H9 (cell line): ENCODE measurements around the gene RGR. TPM values are rescaled to one million over a fixed set of nuclear protein-coding genes. Genes with fewer than 3 reads are reported as not detected.

Source experiments
- DNase-seq: peaks from one replicate; pipeline ENCODE4 v3.0.0-alpha.2; 2017
- H2AFZ ChIP-seq: one replicate; pipeline ENCODE4 v1.6.1; 2013; ENCODE audit warnings: mild to moderate bottlenecking, low read length, control low read depth, moderate library complexity
- H2AK5ac ChIP-seq: 2 replicates; pipeline ENCODE4 v1.6.1; 2013; ENCODE audit warnings: low read length, control low read depth, mixed read lengths; ENCODE audit not compliant: insufficient read length
- H2BK120ac ChIP-seq: one replicate; pipeline ENCODE4 v1.6.1; 2013; ENCODE audit warnings: low read depth, mild to moderate bottlenecking, low read length, control low read depth, inconsistent platforms; ENCODE audit not compliant: poor library complexity, severe bottlenecking
- H2BK12ac ChIP-seq: 2 replicates; pipeline ENCODE4 v1.6.1; 2013; ENCODE audit warnings: low read length, control low read depth, mixed read lengths, low read depth; ENCODE audit not compliant: insufficient read length
- H2BK15ac ChIP-seq: 2 replicates; pipeline ENCODE4 v1.6.1; 2013; ENCODE audit warnings: low read depth, low read length, control low read depth
- H2BK20ac ChIP-seq: one replicate; pipeline ENCODE4 v1.6.1; 2013; ENCODE audit warnings: low read depth, mild to moderate bottlenecking, low read length, control low read depth, inconsistent platforms; ENCODE audit not compliant: poor library complexity, severe bottlenecking
- H2BK5ac ChIP-seq: 2 replicates; pipeline ENCODE4 v1.6.1; 2013; ENCODE audit warnings: low read length, control low read depth, mixed read lengths; ENCODE audit not compliant: insufficient read length
- H3K14ac ChIP-seq: 2 replicates; pipeline ENCODE4 v1.6.1; 2013; ENCODE audit warnings: low read length, control low read depth; ENCODE audit not compliant: insufficient read depth
- H3K18ac ChIP-seq: 2 replicates; pipeline ENCODE4 v1.6.1; 2013; ENCODE audit warnings: low read depth, mild to moderate bottlenecking, mixed read lengths, low read length, control low read depth; ENCODE audit not compliant: insufficient read length
- H3K23ac ChIP-seq: 2 replicates; pipeline ENCODE4 v1.6.1; 2013; ENCODE audit warnings: low read length, control low read depth, mixed read lengths, low read depth; ENCODE audit not compliant: insufficient read length
- H3K23me2 ChIP-seq: 2 replicates; pipeline ENCODE4 v1.6.1; 2013; ENCODE audit warnings: low read depth, mild to moderate bottlenecking, mixed read lengths, low read length, control low read depth; ENCODE audit not compliant: insufficient read length, poor library complexity, severe bottlenecking
- H3K27ac ChIP-seq: 2 replicates; pipeline ENCODE4 v1.5.1; 2013; ENCODE audit warnings: low read length, control low read depth, mixed read lengths, low read depth; ENCODE audit not compliant: insufficient read length
- H3K27me3 ChIP-seq: 2 replicates; pipeline ENCODE4 v1.6.1; 2013; ENCODE audit warnings: low read length, control low read depth, inconsistent platforms; ENCODE audit not compliant: insufficient read depth
- H3K4ac ChIP-seq: 2 replicates; pipeline ENCODE4 v1.6.1; 2013; ENCODE audit warnings: low read depth, mild to moderate bottlenecking, control low read depth, inconsistent platforms, low read length, moderate library complexity
- H3K4me1 ChIP-seq: 2 replicates; pipeline ENCODE4 v1.6.1; 2013; ENCODE audit warnings: low read length, control low read depth, inconsistent platforms; ENCODE audit not compliant: insufficient read depth
- H3K4me2 ChIP-seq: 2 replicates; pipeline ENCODE4 v1.6.1; 2013; ENCODE audit warnings: low read length, control low read depth, mixed read lengths; ENCODE audit not compliant: insufficient read length, insufficient read depth
- H3K56ac ChIP-seq: 2 replicates; pipeline ENCODE4 v1.6.1; 2013; ENCODE audit warnings: low read depth, mild to moderate bottlenecking, mixed read lengths, low read length, control low read depth; ENCODE audit not compliant: insufficient read length
- H3K79me1 ChIP-seq: 2 replicates; pipeline ENCODE4 v1.6.1; 2013; ENCODE audit warnings: low read depth, mild to moderate bottlenecking, moderate library complexity, low read length, control low read depth, inconsistent platforms; ENCODE audit not compliant: insufficient read depth, poor library complexity, severe bottlenecking
- H3K79me2 ChIP-seq: 2 replicates; pipeline ENCODE4 v1.6.1; 2013; ENCODE audit warnings: low read length, control low read depth, inconsistent platforms; ENCODE audit not compliant: insufficient read depth
- H3K9ac ChIP-seq: 2 replicates; pipeline ENCODE4 v1.6.1; 2013; ENCODE audit warnings: low read length, control low read depth, mixed read lengths; ENCODE audit not compliant: insufficient read length; ENCODE audit errors: extremely low read depth
- H3K9me3 ChIP-seq: one replicate; pipeline ENCODE4 v1.6.1; 2013; ENCODE audit warnings: low read depth, low read length, inconsistent platforms; ENCODE audit not compliant: control insufficient read depth
- H3T11ph ChIP-seq: one replicate; pipeline ENCODE4 v1.6.1; 2013; ENCODE audit warnings: mild to moderate bottlenecking, low read length, control low read depth, inconsistent platforms
- H4K20me1 ChIP-seq: one replicate; pipeline ENCODE4 v1.6.1; 2013; ENCODE audit not compliant: control insufficient read depth, insufficient read length, insufficient read depth
- H4K5ac ChIP-seq: 2 replicates; pipeline ENCODE4 v1.6.1; 2013; ENCODE audit warnings: low read depth, mild to moderate bottlenecking, mixed read lengths, low read length, control low read depth; ENCODE audit not compliant: insufficient read length
- H4K8ac ChIP-seq: replicated peaks from 2 replicates; pipeline ENCODE4 v1.6.1; 2013; ENCODE audit warnings: low read length, control low read depth, mixed read lengths, low read depth; ENCODE audit not compliant: insufficient read length
- H4K91ac ChIP-seq: 2 replicates; pipeline ENCODE4 v1.6.1; 2013; ENCODE audit warnings: low read depth, mild to moderate bottlenecking, moderate library complexity, mixed read lengths, low read length, control low read depth; ENCODE audit not compliant: insufficient read length
- H3K27ac Mint-ChIP-seq, 3 experiments: 2 replicates in 2 of 3; 3 replicates in 1 of 3; pipeline ENCODE4 v1.8.0; 2020 to 2021; ENCODE audit warnings: mixed read lengths in 3 of 3, mild to moderate bottlenecking in 1 of 3, moderate library complexity in 1 of 3
- H3K27me3 Mint-ChIP-seq: 2 replicates; pipeline ENCODE4 v1.8.0; 2021; ENCODE audit warnings: low read depth, mild to moderate bottlenecking, moderate library complexity, mixed read lengths
- H3K36me3 Mint-ChIP-seq, 3 experiments: 2 replicates in 2 of 3; 3 replicates in 1 of 3; pipeline ENCODE4 v1.8.0; 2020 to 2021; ENCODE audit warnings: low read depth in 3 of 3, mixed read lengths in 3 of 3; ENCODE audit not compliant: insufficient read depth in 1 of 3
- H3K4me1 Mint-ChIP-seq, 2 experiments: 2 replicates each; pipeline ENCODE4 v1.8.0; 2020; ENCODE audit warnings: mixed read lengths in 2 of 2
- H3K4me3 Mint-ChIP-seq, 2 experiments: 2 replicates in 1 of 2; 3 replicates in 1 of 2; pipeline ENCODE4 v1.8.0; 2020 to 2021; ENCODE audit warnings: mild to moderate bottlenecking in 2 of 2, mixed read lengths in 2 of 2, moderate library complexity in 1 of 2
- H3K9me3 Mint-ChIP-seq, 2 experiments: 2 replicates in 1 of 2; 3 replicates in 1 of 2; pipeline ENCODE4 v1.8.0; 2020; ENCODE audit warnings: mild to moderate bottlenecking in 2 of 2, mixed read lengths in 2 of 2, moderate library complexity in 1 of 2
- CTCF ChIP-seq: fragments of 200-600 bp; sonication (generic); conservative IDR thresholded peaks from 3 replicates; pipeline ENCODE4 v1.8.0; 2021; ENCODE audit warnings: antibody characterized with exemption, mild to moderate bottlenecking
- WGBS: extraction: QIAGEN DNeasy Blood & Tissue Kit; methylation state at CpG from one replicate; pipeline ENCODE4 v1.1.7; 2013; ENCODE audit warnings: missing lambda C conversion rate, low lambda C conversion rate, mixed read lengths; ENCODE audit not compliant: insufficient read length; ENCODE audit errors: extremely low coverage; 5-methylcytosine and 5-hydroxymethylcytosine counted together
- total RNA-seq: library from RNA; stranded (reverse); gene quantifications from 2 replicates; pipeline ENCODE4 v1.2.1, GENCODE V29; 2021

RGR gene
- total RNA-seq, 1 experiment from 2014 or later, result not detected

DNA sequence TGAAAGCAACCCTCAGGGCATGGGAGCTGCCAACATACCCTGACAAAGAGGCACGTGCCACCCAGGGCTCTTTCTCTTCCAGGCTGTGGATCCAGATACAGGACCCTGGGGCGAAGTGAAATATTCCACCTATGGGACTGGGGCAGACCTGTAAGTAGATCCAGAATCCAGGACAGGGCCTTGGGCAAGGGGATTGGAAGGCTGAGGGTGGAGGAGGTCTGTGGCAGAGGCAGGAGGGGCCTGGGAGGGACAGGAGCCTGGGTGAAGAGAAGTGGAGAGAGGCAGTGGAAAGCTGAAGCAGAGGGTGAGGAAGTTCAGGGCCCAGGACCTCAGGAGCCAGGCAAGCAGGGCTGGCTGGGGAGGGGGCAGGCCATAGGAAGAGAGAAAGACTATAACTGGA lies 33.3 kb upstream of the RGR start:
- DNase-seq, result no peak
- Mint-ChIP-seq H3K27me3 (peaks cover 3% of the 10 kb centered on the region; the same call in 1 of the 2 replicates), H3K9me3 (no peaks in the 10 kb centered on the region), H3K27ac (no peak overlapping the region; a peak in 1 of 7 replicates), H3K36me3 (no peaks in the 10 kb centered on the region; a peak in 1 of 7 replicates), H3K4me1 (peaks cover 0 to 6% of the 10 kb centered on the region in 2 experiments; a peak in 3 of 4 replicates), H3K4me3 (no peak overlapping the region)
- Histone ChIP-seq H3K27me3 (no peaks in the 10 kb centered on the region), H3K9ac (no peak overlapping the region), H3K18ac (no peak overlapping the region), H2BK12ac (no peak overlapping the region), H2BK5ac (no peak overlapping the region), H3K14ac (no peak overlapping the region), H4K8ac (no peak overlapping the region), H3K79me2 (no peaks in the 10 kb centered on the region), H2BK20ac (no peak overlapping the region), H2AK5ac (no peak overlapping the region), H4K20me1 (no peaks in the 10 kb centered on the region), H3K27ac (no peak overlapping the region), H3K23ac (no peak overlapping the region), H3K56ac (no peak overlapping the region), H4K91ac (no peak overlapping the region), H3K79me1 (no peaks in the 10 kb centered on the region), H3K9me3 (no peaks in the 10 kb centered on the region), H2BK15ac (no peak overlapping the region), H3K4me2 (no peak overlapping the region), H3K4me1 (no peaks in the 10 kb centered on the region), H3K23me2 (no peaks in the 10 kb centered on the region), H3K4ac (no peak overlapping the region), H3T11ph (no peak overlapping the region), H2AFZ (no peak overlapping the region), H4K5ac (no peak overlapping the region), H2BK120ac (no peak overlapping the region)
- no CpG with 5 or more reads among the region's 2 CpGs for WGBS
- TF ChIP-seq CTCF, result no peak
